Measurements from ENCODE around the gene FHAD1.

- no peak for TF ChIP-seq CTCF (IDR thresholded peaks at IDR 0.05; ENCODE audit: extremely low read depth in 1 of 2, insufficient read depth in 1 of 2, low read depth in 1 of 2, low read length in 2 of 2)
- TF ChIP-seq POLR2A (IDR thresholded peaks at IDR 0.05; ENCODE audit: low read depth, low read length) = no peak
- no peak for TF ChIP-seq POLR2AphosphoS5 (IDR thresholded peaks at IDR 0.05; ENCODE audit: insufficient read depth, low read depth, low read length)
- TF ChIP-seq EZH2 (IDR thresholded peaks at IDR 0.05; ENCODE audit: borderline replicate concordance, low read depth, low read length, severe bottlenecking) = no peak
- no peak for TF ChIP-seq MAX (IDR thresholded peaks at IDR 0.05; ENCODE audit: insufficient read depth, insufficient read length)
- TF ChIP-seq JUN (IDR thresholded peaks at IDR 0.05; ENCODE audit: borderline replicate concordance, insufficient read depth, insufficient read length, low read depth) = no peak
- TF ChIP-seq FOS (IDR thresholded peaks at IDR 0.05; ENCODE audit: borderline replicate concordance, insufficient read depth, low read length) = no peak
- no peak for TF ChIP-seq MYC (IDR thresholded peaks at IDR 0.05; ENCODE audit: low read depth, low read length)
- no peak for TF ChIP-seq GATA2 (IDR thresholded peaks at IDR 0.05; ENCODE audit: insufficient read depth, insufficient read length, low read depth, low read length)
Observed at GRCh38 chr1:15257309-15257708, 10.3 kb downstream of the FHAD1 start.

All from endothelial cell of umbilical vein (primary cell).